GM10266 (cell line): Measurements from ENCODE around the gene ZBTB5.
A peak's percentile ranks its signal among the peaks of the same experiment; 100 is the strongest.
"Not testable (repeated sequence)": the region's sequence is repeated elsewhere in the genome, so short reads cannot be mapped to it uniquely, and the experiment has no call there.

Experiments
- DNase-seq: peaks from one replicate; pipeline ENCODE4 v3.0.0; 2012; ENCODE audit errors: extremely low spot score
- TF ChIP-seq, protein P1 (sequence below): IDR thresholded peaks from 2 replicates; pipeline ENCODE4 v1.5.1; 2012; ENCODE audit warnings: mild to moderate bottlenecking, low read depth; ENCODE audit not compliant: control insufficient read depth, insufficient read depth; ENCODE audit errors: missing control alignments

Gene ZBTB5

DNA sequence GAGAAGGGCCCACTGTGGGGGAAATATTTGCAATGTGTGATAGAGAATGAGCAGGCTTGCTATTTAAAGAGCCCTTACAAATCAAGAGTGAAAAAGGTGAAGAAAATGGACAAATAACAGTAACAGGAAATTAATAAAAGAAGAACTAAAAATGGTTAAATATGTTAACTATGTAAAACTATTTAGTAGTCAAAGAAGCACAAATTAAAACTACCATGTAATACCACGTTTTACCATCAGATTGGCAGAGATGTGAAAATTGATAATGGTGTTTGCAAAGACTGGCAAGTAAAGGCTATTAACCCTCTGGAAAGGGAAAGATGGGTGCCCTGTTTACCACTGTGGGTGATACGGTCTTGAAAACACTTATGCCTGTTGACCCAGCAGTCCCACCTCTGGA is 65.9 kb downstream of the ZBTB5 start:
- no peak for DNase-seq
- TF ChIP-seq, protein P1, sequence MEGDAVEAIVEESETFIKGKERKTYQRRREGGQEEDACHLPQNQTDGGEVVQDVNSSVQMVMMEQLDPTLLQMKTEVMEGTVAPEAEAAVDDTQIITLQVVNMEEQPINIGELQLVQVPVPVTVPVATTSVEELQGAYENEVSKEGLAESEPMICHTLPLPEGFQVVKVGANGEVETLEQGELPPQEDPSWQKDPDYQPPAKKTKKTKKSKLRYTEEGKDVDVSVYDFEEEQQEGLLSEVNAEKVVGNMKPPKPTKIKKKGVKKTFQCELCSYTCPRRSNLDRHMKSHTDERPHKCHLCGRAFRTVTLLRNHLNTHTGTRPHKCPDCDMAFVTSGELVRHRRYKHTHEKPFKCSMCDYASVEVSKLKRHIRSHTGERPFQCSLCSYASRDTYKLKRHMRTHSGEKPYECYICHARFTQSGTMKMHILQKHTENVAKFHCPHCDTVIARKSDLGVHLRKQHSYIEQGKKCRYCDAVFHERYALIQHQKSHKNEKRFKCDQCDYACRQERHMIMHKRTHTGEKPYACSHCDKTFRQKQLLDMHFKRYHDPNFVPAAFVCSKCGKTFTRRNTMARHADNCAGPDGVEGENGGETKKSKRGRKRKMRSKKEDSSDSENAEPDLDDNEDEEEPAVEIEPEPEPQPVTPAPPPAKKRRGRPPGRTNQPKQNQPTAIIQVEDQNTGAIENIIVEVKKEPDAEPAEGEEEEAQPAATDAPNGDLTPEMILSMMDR, result no peak

DNA sequence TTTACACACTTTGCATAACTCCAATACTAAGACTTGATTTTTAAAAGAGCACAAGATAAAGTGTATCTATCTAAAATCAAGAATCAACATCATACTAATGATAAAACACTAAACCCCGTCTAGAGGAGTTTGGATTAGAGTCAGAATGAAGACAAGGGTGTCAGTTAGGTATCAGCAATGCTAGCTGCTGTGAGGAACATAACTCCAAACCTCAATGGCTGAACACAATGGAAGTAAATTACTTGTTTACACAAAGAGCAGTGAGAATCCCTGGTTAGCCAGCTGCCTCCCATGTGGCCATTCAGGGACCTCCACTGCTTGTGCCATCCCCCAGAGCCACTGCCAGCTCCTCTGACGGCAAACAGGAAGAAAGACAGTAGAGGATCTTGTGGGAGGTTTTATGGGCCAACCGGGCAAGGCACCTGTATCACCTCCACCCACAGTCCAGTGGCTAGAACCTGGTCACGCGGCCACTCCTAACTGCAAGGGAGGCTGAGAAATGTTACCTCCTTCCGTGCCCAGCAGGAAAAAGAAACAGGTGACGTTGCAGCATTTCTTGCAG is 66.7 kb downstream of the ZBTB5 start:
- TF ChIP-seq, protein P1, result no peak
- no peak for DNase-seq

DNA sequence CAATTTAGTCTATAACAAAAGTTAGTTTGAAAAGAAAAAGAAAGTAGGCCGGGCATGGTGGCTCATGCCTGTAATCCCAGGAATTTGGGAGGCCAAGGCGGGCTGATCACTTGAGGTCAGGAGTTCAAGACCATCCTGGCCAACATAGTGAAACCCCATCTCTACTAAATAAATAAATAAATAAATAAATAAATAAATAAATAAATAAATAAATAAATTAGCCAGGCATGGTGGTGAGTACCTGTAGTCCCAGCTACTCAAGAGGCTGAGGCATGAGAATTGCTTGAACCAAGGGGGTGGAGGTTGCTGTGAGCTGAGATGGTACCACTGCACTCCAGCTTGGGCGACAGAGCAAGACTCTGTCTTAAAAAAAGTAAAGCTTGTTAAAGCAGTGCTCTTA is 67.3 kb downstream of the ZBTB5 start:
- DNase-seq, result not testable (repeated sequence)

DNA sequence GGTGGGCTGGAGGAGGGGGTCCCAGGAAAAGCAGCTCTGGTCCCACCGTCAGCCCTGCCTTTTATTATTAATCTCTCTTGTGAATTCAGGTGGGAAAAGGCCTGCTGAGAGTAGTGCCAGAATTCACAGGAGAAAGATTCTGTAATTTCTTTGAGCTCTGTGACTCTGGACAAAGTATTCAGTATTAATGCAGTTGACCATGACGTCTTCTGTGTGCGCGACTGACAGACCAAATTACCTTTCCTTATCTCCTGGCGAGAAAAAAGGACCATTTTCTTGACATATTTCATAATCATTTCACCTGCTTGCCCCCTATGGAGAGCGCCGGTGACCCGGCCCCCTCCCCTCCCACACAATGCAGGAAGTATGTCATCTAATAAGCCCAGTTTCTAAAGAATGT is 69.6 kb downstream of the ZBTB5 start:
- TF ChIP-seq, protein P1, result no peak
- no peak for DNase-seq

DNA sequence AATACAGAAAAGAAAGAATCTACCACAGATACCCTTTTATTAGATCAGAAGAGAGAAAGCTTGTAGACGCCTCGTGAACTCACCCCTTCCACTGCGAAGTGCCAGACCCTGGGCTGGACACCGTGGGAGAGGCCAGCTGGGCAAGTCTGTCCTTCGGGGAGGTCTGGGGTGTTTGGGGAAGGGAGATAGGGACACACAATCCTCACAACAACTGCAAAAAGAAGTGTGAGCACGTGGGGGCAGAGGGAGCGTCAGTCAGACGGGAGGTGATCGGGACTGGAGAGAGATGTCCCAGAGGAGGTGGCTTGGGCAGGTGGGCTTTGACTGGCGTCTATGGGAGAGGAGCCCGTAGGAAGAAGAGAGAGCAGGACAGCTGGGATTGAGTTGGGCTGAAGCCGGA is 70.0 kb downstream of the ZBTB5 start:
- TF ChIP-seq, protein P1, result no peak
- DNase-seq, result no peak

DNA sequence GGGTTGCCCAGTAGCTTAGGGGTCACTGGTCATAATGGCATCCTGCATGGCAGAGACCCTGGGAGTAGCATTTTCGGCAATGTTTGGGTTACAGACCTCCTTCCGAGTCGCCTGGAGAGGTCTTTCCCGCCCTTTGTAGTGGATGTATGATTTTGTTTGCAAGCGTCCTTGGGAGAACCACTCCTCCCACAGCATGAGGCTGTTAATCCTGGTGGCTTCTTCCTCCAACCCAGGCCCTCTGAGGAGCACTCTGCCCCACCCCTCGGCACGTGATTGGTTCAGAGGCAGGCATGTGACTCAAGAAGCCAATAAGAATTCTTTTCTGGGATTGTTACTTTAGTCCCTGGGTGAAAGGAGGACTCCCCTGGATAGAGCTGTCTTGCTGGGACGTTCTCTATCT is 73.0 kb downstream of the ZBTB5 start:
- no peak for DNase-seq
- TF ChIP-seq, protein P1, result no peak

DNA sequence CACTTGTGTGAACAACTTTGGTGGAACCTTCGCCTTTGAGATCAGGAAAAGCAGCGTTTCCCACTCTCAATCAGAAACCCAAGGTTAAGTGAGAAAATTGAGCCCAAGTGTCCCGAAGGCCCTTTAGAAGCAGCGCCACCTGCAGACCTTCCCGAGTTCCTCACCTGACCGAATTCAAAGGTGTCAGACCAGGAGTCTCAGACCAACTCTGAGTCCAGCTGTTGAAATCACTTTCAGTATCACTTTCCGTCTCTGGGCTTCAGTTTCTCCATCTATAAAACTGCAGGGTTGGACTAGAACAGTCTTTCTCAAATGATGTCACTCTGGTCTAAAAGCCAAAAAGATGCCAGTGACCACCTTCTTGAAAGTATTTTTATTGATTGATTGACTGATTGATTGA is 74.5 kb downstream of the ZBTB5 start:
- DNase-seq, result peak; percentile 63
- TF ChIP-seq, protein P1, result peak; percentile 78
